Stimulated activated naive B cell treated with anti-CD40 and anti-IgM and Interleukin-4, amounts not matched to agents 10 μg/mL and 1 μg/mL and 100 μg/mL, for 72 hours (primary cell): Measurements from ENCODE around the gene ZBED5.

Experiments
- ATAC-seq, 2 donors: fragments of 150-1000 bp; cut with Tn5 transposase; replicated peaks; 2 replicates each; pipeline ENCODE4 v1.10.0; 2021; ENCODE audit warnings: moderate library complexity in 1 of 2
- DNase-seq: peaks from one replicate; pipeline ENCODE4 v3.0.0; 2021
- H3K27ac Mint-ChIP-seq: one replicate; pipeline ENCODE4 v1.8.0; 2022; ENCODE audit warnings: mild to moderate bottlenecking, mixed read lengths
- H3K27me3 Mint-ChIP-seq, 2 donors: one replicate each; pipeline ENCODE4 v1.8.0; 2022; ENCODE audit warnings: mixed read lengths in 2 of 2
- H3K36me3 Mint-ChIP-seq, 2 donors: one replicate each; pipeline ENCODE4 v1.8.0; 2022; ENCODE audit warnings: mixed read lengths in 2 of 2, mild to moderate bottlenecking in 1 of 2
- H3K4me1 Mint-ChIP-seq, 2 donors: one replicate each; pipeline ENCODE4 v1.8.0; 2022; ENCODE audit warnings: mixed read lengths in 2 of 2, mild to moderate bottlenecking in 1 of 2
- H3K4me3 Mint-ChIP-seq, 2 donors: one replicate each; pipeline ENCODE4 v1.8.0; 2022; ENCODE audit warnings: mild to moderate bottlenecking in 2 of 2, mixed read lengths in 2 of 2, moderate library complexity in 1 of 2
- H3K9me3 Mint-ChIP-seq, 2 donors: one replicate each; pipeline ENCODE4 v1.8.0; 2022; ENCODE audit warnings: mixed read lengths in 2 of 2, mild to moderate bottlenecking in 1 of 2

ZBED5 gene

GRCh38 chr11:10805741-10806140, 52.1 kb downstream of the ZBED5 start:
- ATAC-seq (no peak), DNase-seq (no peak)
- H3K27me3 Mint-ChIP-seq, result no peaks in the 10 kb centered on the region
- peaks cover 26 to 47% of the 10 kb centered on the region in 2 donors for H3K4me1 Mint-ChIP-seq
- H3K4me3 Mint-ChIP-seq, result peak overlapping the region; percentile 19 to 46
- no peaks in the 10 kb centered on the region for H3K9me3 Mint-ChIP-seq
- peaks cover 42 to 58% of the 10 kb centered on the region in 2 donors for H3K36me3 Mint-ChIP-seq
- H3K27ac Mint-ChIP-seq, result peak overlapping the region; percentile 14

- Mint-ChIP-seq H3K9me3 (no peaks in the 10 kb centered on the region), H3K4me1 (peaks cover 20 to 35% of the 10 kb centered on the region in 2 donors), H3K27ac (peak overlapping the region; percentile 56), H3K27me3 (no peaks in the 10 kb centered on the region), H3K4me3 (no peak overlapping the region), H3K36me3 (peaks cover 57 to 68% of the 10 kb centered on the region in 2 donors)
- ATAC-seq (no peak), DNase-seq (no peak)
Measured at GRCh38 chr11:10803676-10804075, 54.2 kb downstream of the ZBED5 start.
